Tongue (tissue), 2 donors: ENCODE measurements around the gene CDAN1. TPM values are rescaled to one million over a fixed set of nuclear protein-coding genes. Genes with fewer than 3 reads are reported as not detected.
"Not testable (repeated sequence)": the region's sequence is repeated elsewhere in the genome, so short reads cannot be mapped to it uniquely, and the experiment has no call there.

Experiments used
- DNase-seq: peaks from one replicate; pipeline ENCODE4 v3.0.0-alpha.2; 2015
- total RNA-seq: library from RNA; depleted of rRNA; stranded (reverse); fragments of >200 nt; gene quantifications from one replicate; pipeline ENCODE4 v1.2.3, GENCODE V29; 2014

The CDAN1 gene
- total RNA-seq, 1 donor from 2014 or later, result 11.0 TPM

GRCh38 chr15:42705336-42705735 is 31.6 kb downstream of the CDAN1 start:
- DNase-seq, result no peak

- DNase-seq, result peak; percentile 81
These were observed 32.4 kb downstream of the CDAN1 start for GRCh38 chr15:42704492-42704926.

- DNase-seq, result no peak
These were observed 40.3 kb downstream of the CDAN1 start for GRCh38 chr15:42696626-42697025.

- DNase-seq, result no peak
These were observed 41.3 kb downstream of the CDAN1 start for GRCh38 chr15:42695527-42696071.

- no peak for DNase-seq
These were observed 42.5 kb downstream of the CDAN1 start for GRCh38 chr15:42694398-42694797.

GRCh38 chr15:42693942-42694341 is 43.0 kb downstream of the CDAN1 start:
- DNase-seq, result no peak

- no peak for DNase-seq
These were observed 43.4 kb downstream of the CDAN1 start for GRCh38 chr15:42693496-42693895.

GRCh38 chr15:42692997-42693396 is 43.9 kb downstream of the CDAN1 start:
- DNase-seq, result no peak

- DNase-seq, result no peak
These were observed 44.4 kb downstream of the CDAN1 start for GRCh38 chr15:42692536-42692935.

- DNase-seq, result no peak
These were observed 45.2 kb downstream of the CDAN1 start for GRCh38 chr15:42691770-42692169.

GRCh38 chr15:42691308-42691707 is 45.6 kb downstream of the CDAN1 start:
- DNase-seq, result no peak

- no peak for DNase-seq
These were observed 48.6 kb downstream of the CDAN1 start for GRCh38 chr15:42688301-42688700.

GRCh38 chr15:42687740-42688139 is 49.2 kb downstream of the CDAN1 start:
- DNase-seq, result no peak

- no peak for DNase-seq
These were observed 50.6 kb downstream of the CDAN1 start for GRCh38 chr15:42686281-42686680.

GRCh38 chr15:42681119-42681518 is 55.8 kb downstream of the CDAN1 start:
- DNase-seq, result no peak

- DNase-seq, result not testable (repeated sequence)
These were observed 56.8 kb downstream of the CDAN1 start for GRCh38 chr15:42680142-42680482.

GRCh38 chr15:42679285-42680141 is 57.4 kb downstream of the CDAN1 start:
- peak; percentile 2 for DNase-seq

- DNase-seq, result no peak
These were observed 61.9 kb downstream of the CDAN1 start for GRCh38 chr15:42675021-42675420.

GRCh38 chr15:42674472-42674871 is 62.5 kb downstream of the CDAN1 start:
- no peak for DNase-seq

Other genes with a start within 250 kb of the CDAN1 start
- gene ZNF106, start 246.0 kb downstream of the CDAN1 start, total RNA-seq, result 328 TPM
- 69.4 TPM for gene SNAP23, start 241.5 kb downstream of the CDAN1 start, total RNA-seq
- gene LRRC57, start 188.3 kb downstream of the CDAN1 start, total RNA-seq, result 29.1 TPM
- 46.2 TPM for gene HAUS2, start 188.3 kb downstream of the CDAN1 start, total RNA-seq
- gene STARD9, start 161.5 kb downstream of the CDAN1 start, total RNA-seq, result 31.1 TPM
- gene TTBK2, start 183.7 kb upstream of the CDAN1 start, total RNA-seq, result 18.2 TPM